ENCODE results near the gene ATP13A4.

The ATP13A4 gene

DNA sequence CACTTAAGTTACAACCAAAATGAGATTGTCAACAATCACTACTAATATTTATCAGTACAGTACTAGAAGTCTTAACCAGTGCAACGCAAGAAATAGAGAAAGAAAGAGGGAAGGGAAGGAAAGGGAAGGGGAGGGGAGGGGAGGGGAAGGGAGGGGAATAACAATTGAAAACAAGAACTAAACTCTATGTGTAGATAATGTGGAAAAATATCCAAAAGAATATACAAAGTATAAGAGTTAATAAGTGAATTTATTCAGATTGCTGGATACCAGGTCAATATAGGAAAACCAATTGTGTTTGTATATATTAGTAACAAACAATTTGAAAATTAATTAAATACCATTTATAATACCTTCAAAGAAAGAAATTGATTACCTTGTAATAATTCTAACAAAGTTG is 186.8 kb downstream of the ATP13A4 start:
- DNase-seq: no peak
- intact Hi-C loops (cut with DNase I): no loop called here

DNA sequence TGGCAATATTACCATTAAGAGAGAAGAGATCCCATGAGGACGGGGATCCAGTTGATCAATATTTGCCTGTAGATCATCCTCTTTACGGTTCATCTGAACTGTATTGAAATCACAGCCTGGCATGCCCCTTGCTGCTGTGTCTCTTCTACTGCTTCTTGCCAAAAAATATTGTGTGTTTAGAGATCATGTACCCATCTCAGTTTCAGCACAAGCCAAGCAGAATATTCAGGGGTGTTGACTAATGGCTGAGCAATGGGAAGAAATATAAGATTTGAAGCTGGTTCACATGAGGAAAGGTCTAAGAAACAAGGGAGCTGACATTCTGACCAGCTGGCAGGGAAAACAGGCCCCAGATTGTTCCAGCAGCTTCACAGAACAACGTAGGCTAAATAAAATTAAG is 197.4 kb downstream of the ATP13A4 start:
- intact Hi-C loops (cut with DNase I): no loop called here
- no peak for DNase-seq

DNA sequence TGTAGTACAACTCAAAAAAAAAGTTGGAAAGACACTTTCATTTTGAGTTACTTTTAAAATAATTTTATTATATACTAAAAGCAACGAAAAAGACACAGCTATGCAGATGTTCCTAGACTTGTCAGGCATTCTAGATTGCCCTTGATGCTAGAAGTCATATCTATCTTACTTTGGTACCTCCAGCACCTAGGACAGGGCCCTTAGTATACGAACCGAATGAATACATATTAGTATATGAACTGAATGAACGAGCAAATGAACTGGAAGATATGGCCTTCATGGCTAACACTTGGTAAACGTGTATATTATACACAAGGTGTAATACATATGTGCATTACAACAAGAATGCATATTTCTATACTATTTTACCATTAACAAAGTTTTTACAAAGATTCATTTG is 200.3 kb downstream of the ATP13A4 start:
- intact Hi-C loops (cut with DNase I): no loop called here
- DNase-seq: no peak

Measured in head of caudate nucleus (tissue), 42 donors.